Stimulated activated memory B cell treated with anti-CD40 and anti-IgM and Interleukin-4, amounts not matched to agents 10 μg/mL and 1 μg/mL and 100 μg/mL, for 72 hours (primary cell): Measurements from ENCODE around the gene PDZRN4.

Experiments used
- ATAC-seq: fragments of 150-1000 bp; cut with Tn5 transposase; 2 replicates; pipeline ENCODE4 v1.10.0; 2021
- H3K27ac Mint-ChIP-seq: one replicate; pipeline ENCODE4 v1.8.0; 2022; ENCODE audit warnings: mild to moderate bottlenecking, mixed read lengths
- H3K27me3 Mint-ChIP-seq: one replicate; pipeline ENCODE4 v1.8.0; 2022; ENCODE audit warnings: mixed read lengths
- H3K36me3 Mint-ChIP-seq: one replicate; pipeline ENCODE4 v1.8.0; 2022; ENCODE audit warnings: mixed read lengths
- H3K4me1 Mint-ChIP-seq: one replicate; pipeline ENCODE4 v1.8.0; 2022; ENCODE audit warnings: mixed read lengths
- H3K4me3 Mint-ChIP-seq: one replicate; pipeline ENCODE4 v1.8.0; 2022; ENCODE audit warnings: mild to moderate bottlenecking, moderate library complexity, mixed read lengths
- H3K9me3 Mint-ChIP-seq: one replicate; pipeline ENCODE4 v1.8.0; 2022; ENCODE audit warnings: mixed read lengths

Gene PDZRN4

DNA sequence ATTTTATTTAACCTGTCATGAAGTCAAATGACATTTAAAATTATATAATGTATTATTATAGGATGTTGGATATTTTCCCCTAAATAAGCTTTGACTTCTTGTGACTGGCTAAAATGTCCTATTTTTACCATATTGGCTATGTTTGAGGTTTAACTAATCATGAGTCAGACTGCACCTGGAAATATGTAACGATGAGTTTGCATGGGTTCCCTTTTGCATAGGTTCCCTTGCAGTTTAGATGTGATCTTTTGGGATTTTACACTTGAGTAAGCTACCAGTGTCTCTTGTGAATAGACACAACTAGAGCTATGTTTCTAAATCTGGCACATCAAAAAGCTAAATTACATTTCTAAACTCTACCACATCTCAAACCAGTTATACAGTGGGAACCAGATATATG, 5.2 kb downstream of the PDZRN4 start:
- H3K27me3 Mint-ChIP-seq = peaks cover 14% of the 10 kb centered on the region
- H3K27ac Mint-ChIP-seq = no peak overlapping the region
- no peaks in the 10 kb centered on the region for H3K36me3 Mint-ChIP-seq
- H3K4me3 Mint-ChIP-seq = no peak overlapping the region
- H3K4me1 Mint-ChIP-seq = peaks cover 12% of the 10 kb centered on the region
- no peak for ATAC-seq
- H3K9me3 Mint-ChIP-seq = no peaks in the 10 kb centered on the region

DNA sequence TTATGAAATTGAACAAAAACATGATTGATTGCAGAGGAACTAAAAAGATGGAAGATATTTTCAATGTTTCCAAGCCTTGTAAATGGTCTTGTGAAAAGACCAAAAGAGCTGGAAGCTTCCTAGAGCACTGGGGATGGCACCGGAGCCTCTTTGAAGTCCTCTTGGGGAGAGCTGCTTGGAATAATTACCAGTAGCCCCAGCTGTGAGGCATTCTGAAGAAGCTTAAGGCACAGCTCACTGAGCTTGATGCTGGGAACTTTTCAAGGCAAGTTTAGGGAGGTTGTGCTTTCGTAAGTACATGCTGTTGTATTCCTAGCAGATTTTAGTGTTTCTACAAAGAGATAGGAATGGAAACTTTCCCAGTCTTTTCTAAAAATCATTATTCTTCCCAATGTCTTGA, 13.9 kb downstream of the PDZRN4 start:
- no peak for ATAC-seq
- no peak overlapping the region for H3K4me3 Mint-ChIP-seq

DNA sequence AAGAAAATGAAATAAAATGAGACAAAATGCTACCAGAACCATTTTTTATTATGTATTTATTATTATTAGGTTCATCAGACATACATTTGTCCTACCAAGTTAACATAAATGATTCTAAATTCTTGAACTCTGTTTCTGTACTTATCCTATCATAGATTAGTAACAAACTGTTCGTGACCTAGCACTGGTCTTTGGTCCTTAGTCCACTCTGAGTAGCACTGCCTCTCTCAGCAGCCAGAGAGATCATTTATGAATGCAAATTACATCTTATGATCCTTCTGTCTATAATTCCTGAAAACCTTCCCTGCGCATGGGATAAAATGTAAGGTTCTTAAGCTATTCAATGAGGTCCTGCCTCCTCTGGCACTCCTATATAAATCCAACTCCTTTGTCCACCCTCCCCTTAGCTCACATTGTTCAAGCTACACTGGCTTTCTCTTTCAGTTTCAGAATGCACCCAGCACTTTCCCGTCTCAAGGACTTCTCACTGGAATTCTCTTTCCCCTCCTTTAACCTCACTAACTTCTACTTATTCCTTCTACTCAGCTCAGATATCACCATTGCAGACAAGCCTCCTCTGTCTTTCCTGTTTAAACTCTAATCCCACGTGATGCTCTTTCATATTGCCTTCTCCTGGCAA, 17.1 kb downstream of the PDZRN4 start:
- Mint-ChIP-seq H3K9me3 (no peaks in the 10 kb centered on the region), H3K36me3 (no peaks in the 10 kb centered on the region), H3K27ac (peak overlapping the region; percentile 5), H3K4me1 (peaks cover 10% of the 10 kb centered on the region), H3K4me3 (peak overlapping the region; percentile 47), H3K27me3 (no peaks in the 10 kb centered on the region)
- peak; percentile 27 for ATAC-seq

More for the DNA sequence above, 13.9 kb downstream of the PDZRN4 start:
- Mint-ChIP-seq H3K36me3 (no peaks in the 10 kb centered on the region), H3K9me3 (no peaks in the 10 kb centered on the region), H3K4me1 (peaks cover 10% of the 10 kb centered on the region), H3K27me3 (no peaks in the 10 kb centered on the region), H3K27ac (no peak overlapping the region)

DNA sequence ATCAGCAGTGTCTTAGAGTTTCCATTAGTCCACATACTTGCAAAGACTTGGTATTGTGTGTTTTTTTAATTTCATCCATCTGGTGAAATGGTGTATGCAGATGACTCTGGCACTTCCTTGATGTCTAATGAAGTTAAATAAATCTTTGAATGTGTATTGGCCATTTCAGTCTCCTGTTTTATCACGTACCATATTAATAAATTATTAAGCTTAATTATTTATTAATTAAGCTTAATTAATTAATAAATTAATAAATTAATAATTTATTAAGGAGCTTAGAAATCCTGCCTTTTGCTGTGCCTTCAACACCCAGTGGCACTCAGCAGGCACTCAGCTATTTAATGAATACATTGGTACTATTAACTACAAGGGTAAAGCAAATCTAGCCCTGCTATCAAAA, 18.2 kb downstream of the PDZRN4 start:
- ATAC-seq = no peak
- H3K27ac Mint-ChIP-seq = no peak overlapping the region
- no peaks in the 10 kb centered on the region for H3K36me3 Mint-ChIP-seq
- H3K4me1 Mint-ChIP-seq = peaks cover 10% of the 10 kb centered on the region
- H3K4me3 Mint-ChIP-seq = no peak overlapping the region
- no peaks in the 10 kb centered on the region for H3K9me3 Mint-ChIP-seq
- no peaks in the 10 kb centered on the region for H3K27me3 Mint-ChIP-seq

DNA sequence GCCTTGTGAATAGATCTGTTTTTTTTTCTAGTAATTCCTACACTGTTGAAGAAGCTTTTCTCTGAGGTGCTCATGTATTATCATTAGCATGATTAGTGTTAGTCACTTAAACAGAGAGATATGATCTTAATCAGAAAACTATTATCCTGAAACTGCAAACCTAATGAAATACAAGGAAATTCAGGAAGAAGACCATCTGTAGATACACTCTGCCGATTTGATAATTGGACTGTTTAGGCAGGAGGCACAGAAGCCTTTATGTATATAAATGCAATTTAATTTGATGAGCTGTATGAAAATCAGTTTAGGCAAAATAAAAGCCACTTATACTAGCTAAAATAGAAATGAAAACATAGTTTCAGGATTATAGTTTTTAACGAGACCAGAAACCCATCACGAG, 23.3 kb downstream of the PDZRN4 start:
- peaks cover 10% of the 10 kb centered on the region for H3K27me3 Mint-ChIP-seq
- H3K4me3 Mint-ChIP-seq = no peak overlapping the region
- H3K4me1 Mint-ChIP-seq = no peaks in the 10 kb centered on the region
- no peaks in the 10 kb centered on the region for H3K36me3 Mint-ChIP-seq
- H3K27ac Mint-ChIP-seq = no peak overlapping the region
- H3K9me3 Mint-ChIP-seq = no peaks in the 10 kb centered on the region
- no peak for ATAC-seq

DNA sequence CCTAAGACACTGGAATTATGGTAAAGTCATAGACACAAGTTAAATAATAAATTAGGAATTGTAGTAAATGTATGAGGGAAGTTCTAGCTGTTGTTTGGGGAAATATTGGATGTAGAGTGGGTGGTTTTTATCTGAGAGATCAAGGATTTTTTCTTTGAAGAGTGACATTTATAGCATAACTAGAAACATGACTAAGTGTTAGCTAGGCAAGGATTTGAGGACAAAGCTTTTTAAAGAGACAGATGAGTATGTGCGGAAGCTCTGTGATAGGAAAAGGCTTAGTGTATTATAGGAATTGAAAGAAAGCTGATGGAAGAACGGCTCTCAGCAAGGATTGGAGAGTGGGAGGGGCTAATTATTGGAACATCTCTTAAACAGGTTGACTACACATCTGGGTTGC, 24.5 kb downstream of the PDZRN4 start:
- Mint-ChIP-seq H3K36me3 (no peaks in the 10 kb centered on the region), H3K4me1 (no peaks in the 10 kb centered on the region), H3K4me3 (no peak overlapping the region), H3K9me3 (no peaks in the 10 kb centered on the region), H3K27me3 (peaks cover 10% of the 10 kb centered on the region), H3K27ac (no peak overlapping the region)
- no peak for ATAC-seq

DNA sequence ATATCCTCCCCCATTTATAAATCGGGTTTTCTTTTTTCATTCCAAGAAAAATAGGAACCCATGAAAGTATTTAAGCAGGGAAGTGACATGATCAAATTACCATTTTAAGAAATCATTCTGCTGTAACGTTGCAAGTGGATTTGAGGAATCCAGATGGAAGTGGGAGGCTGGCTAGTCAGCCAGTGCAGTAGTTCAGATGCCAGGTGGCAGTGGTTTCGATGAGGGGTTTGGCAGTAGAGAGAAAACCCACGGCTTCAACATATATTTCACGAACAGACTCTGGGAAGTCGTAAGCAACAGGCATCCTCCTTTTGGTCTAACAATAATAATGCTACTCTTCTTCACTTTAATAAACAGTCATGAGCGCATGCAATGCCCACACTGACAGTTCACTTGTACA, 25.0 kb downstream of the PDZRN4 start:
- Mint-ChIP-seq H3K36me3 (no peaks in the 10 kb centered on the region), H3K27me3 (peaks cover 10% of the 10 kb centered on the region), H3K9me3 (no peaks in the 10 kb centered on the region), H3K27ac (no peak overlapping the region), H3K4me3 (no peak overlapping the region), H3K4me1 (no peaks in the 10 kb centered on the region)
- ATAC-seq = no peak

DNA sequence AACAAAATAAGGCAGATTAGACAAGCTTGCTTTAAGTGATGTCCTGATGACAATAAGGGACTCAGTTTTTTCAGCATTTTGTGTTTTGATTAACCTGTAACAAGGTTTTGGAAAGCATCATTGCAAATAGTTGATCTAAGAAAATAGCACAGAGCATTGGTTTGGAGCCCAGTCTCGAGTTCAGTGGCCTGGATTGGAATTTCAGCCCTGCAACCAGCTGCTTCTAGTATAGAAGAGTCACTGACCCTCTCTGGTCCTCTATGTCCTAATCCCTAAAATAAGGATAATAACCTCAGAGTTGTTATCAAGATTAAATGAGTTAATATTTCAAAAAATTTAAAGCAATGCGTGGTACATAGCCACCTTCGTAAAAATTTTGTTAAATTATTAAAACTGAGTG, 25.5 kb downstream of the PDZRN4 start:
- Mint-ChIP-seq H3K27ac (no peak overlapping the region), H3K27me3 (peaks cover 10% of the 10 kb centered on the region), H3K4me3 (no peak overlapping the region), H3K36me3 (no peaks in the 10 kb centered on the region), H3K9me3 (no peaks in the 10 kb centered on the region), H3K4me1 (no peaks in the 10 kb centered on the region)
- ATAC-seq = no peak

DNA sequence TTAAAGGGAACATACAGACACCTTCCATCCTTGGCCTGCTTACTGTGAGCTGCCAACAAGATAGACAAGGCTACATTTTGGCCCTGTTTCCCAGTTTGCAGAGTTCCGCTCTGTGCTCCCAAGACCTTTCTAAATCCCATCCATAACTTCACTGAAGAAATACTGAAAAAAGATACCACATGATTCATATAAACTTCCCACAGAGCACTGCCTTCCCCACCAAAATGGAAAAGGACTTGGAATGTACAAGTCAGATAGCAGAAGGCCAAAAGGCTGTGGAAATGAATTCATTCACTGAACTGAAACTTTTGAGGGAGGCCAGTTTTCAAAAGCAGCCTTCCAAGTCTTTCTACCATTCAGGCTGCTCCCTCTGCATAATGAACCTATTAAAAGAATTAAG, 29.6 kb downstream of the PDZRN4 start:
- ATAC-seq = no peak
- Mint-ChIP-seq H3K36me3 (no peaks in the 10 kb centered on the region), H3K4me1 (no peaks in the 10 kb centered on the region), H3K4me3 (no peak overlapping the region), H3K9me3 (no peaks in the 10 kb centered on the region), H3K27me3 (peaks cover 10% of the 10 kb centered on the region), H3K27ac (no peak overlapping the region)

DNA sequence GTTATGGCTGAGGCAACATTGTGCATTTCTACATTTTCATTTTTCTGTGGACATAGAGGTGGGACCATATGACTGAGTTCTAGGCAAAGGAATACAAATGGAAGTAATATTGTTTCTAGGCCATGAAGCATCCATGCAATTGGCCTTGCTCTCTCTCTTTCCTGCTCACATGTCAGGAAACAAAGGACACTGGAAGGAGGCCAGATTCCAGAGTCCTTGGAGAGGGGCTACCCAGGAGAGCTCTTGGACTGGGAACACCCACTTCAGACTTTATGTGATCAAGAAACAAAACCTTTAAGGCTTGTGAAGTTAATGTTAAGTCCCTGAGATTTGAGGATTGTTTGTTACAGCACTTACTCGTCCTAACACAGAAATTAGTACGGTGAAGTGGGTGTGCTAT, 32.8 kb downstream of the PDZRN4 start:
- no peaks in the 10 kb centered on the region for H3K27me3 Mint-ChIP-seq
- H3K36me3 Mint-ChIP-seq = no peaks in the 10 kb centered on the region
- H3K4me1 Mint-ChIP-seq = no peaks in the 10 kb centered on the region
- no peak for ATAC-seq
- no peak overlapping the region for H3K27ac Mint-ChIP-seq
- H3K4me3 Mint-ChIP-seq = no peak overlapping the region
- H3K9me3 Mint-ChIP-seq = no peaks in the 10 kb centered on the region

DNA sequence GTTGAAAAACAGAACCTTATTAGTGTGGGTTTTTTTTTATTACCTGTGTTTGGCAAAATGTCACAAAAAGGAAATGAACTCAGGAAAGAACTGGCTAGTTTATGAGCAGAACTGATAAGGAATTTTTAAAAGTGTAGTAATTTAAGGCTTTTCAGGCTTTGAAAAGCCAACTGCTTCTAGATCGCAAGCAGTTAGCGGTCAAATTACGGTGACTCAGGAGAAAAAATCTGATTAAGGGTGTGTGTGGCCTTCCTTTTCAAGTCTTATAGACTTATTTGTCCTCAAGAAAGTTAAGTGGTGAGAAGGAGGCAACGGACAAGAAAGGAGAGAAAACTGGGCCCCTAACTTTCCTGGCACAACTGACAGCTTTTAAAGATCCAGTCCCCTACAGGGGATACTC, 33.4 kb downstream of the PDZRN4 start:
- no peaks in the 10 kb centered on the region for H3K4me1 Mint-ChIP-seq
- no peaks in the 10 kb centered on the region for H3K27me3 Mint-ChIP-seq
- no peaks in the 10 kb centered on the region for H3K9me3 Mint-ChIP-seq
- H3K4me3 Mint-ChIP-seq = no peak overlapping the region
- ATAC-seq = no peak
- no peaks in the 10 kb centered on the region for H3K36me3 Mint-ChIP-seq
- no peak overlapping the region for H3K27ac Mint-ChIP-seq

DNA sequence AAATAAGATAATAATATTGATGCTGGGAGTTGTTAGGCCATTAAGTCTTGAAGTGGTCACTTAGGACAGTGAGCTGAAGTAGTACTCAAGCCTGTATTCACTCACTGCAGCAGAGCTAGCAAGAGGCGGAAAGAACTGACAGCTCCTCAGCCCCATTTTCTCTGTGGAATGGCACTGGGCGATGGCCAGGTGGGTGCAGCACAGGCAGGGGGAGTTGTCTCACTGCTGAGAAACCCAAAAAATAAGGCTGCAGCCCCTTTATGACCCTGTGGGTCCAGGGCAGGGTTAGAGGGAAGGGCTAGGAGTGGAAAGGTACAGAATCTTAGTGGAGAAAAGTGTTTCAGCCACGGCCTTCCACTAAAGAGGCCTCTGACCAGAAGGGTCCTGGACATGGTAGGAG, 35.5 kb downstream of the PDZRN4 start:
- Mint-ChIP-seq H3K36me3 (no peaks in the 10 kb centered on the region), H3K27me3 (no peaks in the 10 kb centered on the region), H3K9me3 (no peaks in the 10 kb centered on the region), H3K4me1 (peaks cover 7% of the 10 kb centered on the region), H3K4me3 (no peak overlapping the region), H3K27ac (no peak overlapping the region)
- ATAC-seq = no peak

DNA sequence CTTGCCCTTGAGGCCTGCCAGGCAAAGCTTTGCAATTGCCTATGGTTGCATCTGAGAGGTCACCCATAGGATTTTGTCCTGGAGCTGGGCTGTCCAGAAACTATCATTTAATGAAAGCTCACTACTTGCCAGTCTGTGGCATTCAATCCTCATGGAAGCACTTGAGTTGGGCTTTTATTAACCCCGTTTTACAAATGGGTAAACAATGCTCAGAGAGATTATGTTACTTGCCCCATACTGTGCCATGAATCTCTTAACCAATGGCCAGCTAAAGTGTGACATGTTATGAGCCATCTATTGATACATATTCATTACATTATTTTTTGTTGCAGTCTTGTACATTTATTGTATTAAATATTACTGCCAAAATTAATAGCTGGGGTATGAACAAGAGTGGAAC, 35.9 kb downstream of the PDZRN4 start:
- Mint-ChIP-seq H3K36me3 (no peaks in the 10 kb centered on the region), H3K4me3 (no peak overlapping the region), H3K27ac (no peak overlapping the region), H3K9me3 (no peaks in the 10 kb centered on the region), H3K27me3 (no peaks in the 10 kb centered on the region), H3K4me1 (peaks cover 7% of the 10 kb centered on the region)
- ATAC-seq = no peak

DNA sequence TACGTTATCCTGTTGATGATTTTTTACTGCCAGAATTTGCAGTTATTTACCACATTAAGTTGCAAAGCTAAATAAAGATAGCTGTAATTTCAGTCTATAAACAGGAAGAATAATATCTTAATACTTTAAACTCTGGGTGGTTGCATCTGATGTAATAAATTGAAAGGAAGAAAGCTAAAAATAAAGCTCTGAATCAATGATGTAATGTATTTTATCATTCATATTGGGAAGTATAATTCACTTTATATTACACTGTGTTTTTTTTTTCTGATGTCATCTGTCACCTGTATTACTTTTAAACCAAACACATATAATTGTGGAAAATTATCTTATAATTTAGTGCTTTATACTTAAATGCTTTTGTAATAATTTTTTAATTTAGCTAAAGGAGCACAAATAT, 37.1 kb downstream of the PDZRN4 start:
- H3K27ac Mint-ChIP-seq = no peak overlapping the region
- H3K36me3 Mint-ChIP-seq = no peaks in the 10 kb centered on the region
- H3K4me1 Mint-ChIP-seq = peaks cover 7% of the 10 kb centered on the region
- H3K9me3 Mint-ChIP-seq = no peaks in the 10 kb centered on the region
- no peak overlapping the region for H3K4me3 Mint-ChIP-seq
- ATAC-seq = no peak
- no peaks in the 10 kb centered on the region for H3K27me3 Mint-ChIP-seq

DNA sequence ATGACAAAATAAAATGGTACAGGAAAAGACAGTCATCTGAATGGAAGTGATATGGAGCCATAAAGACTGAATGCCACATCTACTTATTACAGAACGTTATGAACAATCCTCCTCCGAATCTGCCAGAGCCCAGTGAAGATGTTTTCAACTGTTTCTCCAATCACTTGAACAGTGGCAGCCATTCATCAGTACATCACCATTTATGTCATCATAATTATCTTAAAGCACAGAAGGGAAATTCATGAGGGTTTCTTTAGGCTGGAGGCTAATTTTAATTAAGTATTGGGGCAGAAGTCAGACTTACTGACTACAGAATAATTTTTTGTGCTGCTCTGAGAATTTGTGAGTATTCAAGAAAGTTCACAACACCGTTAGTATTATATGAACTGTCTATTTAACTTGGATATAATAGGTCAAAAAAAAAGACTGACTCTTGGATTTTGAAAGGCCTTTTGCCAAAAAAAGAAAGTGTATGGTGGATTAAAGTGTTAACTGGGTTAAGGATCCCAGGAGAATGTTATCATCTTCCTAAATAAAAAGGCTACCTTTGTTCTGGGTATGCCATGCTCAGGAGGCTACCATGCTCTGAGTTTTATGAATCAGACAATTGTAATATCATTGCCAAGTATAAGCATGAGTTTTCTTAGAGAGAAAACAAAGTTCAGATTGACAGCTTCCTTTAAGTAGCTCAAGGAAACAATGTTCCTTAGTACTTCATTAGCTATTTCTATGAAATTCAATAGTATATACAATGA, 40.1 kb downstream of the PDZRN4 start:
- H3K9me3 Mint-ChIP-seq = no peaks in the 10 kb centered on the region

DNA sequence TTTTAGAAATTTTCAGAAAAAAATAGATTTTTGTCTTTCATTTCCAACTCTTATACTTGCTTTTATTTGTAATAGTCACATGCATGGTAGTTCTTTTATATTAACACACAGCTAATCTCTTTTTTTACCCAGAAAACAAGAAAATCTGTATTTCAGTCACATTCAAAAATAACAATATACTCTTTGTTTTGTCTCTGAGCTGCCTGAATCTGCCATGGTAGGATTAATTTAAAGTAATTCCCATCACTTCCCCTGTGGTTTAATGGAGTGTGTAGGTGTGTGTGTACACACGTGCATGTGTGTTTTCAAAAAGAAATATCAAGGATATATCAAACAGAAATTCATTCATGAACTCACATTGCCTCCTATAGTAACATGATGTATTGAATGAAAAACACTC, 42.6 kb downstream of the PDZRN4 start:
- Mint-ChIP-seq H3K4me3 (no peak overlapping the region), H3K4me1 (peaks cover 7% of the 10 kb centered on the region)

More for the DNA sequence above, 40.1 kb downstream of the PDZRN4 start:
- H3K4me3 Mint-ChIP-seq = no peak overlapping the region
- no peak overlapping the region for H3K27ac Mint-ChIP-seq
- H3K4me1 Mint-ChIP-seq = peaks cover 7% of the 10 kb centered on the region
- no peaks in the 10 kb centered on the region for H3K27me3 Mint-ChIP-seq
- ATAC-seq = no peak
- H3K36me3 Mint-ChIP-seq = no peaks in the 10 kb centered on the region

More for the DNA sequence above, 42.6 kb downstream of the PDZRN4 start:
- H3K36me3 Mint-ChIP-seq = no peaks in the 10 kb centered on the region
- H3K27me3 Mint-ChIP-seq = no peaks in the 10 kb centered on the region
- no peaks in the 10 kb centered on the region for H3K9me3 Mint-ChIP-seq
- ATAC-seq = no peak
- no peak overlapping the region for H3K27ac Mint-ChIP-seq
